Measurements from ENCODE around the gene RAPGEF6. TPM values are rescaled to one million over a fixed set of nuclear protein-coding genes. Genes with fewer than 3 reads are reported as not detected.

The RAPGEF6 gene
- total and polyA plus RNA-seq, 2 of the 4 experiments (the other 2 are of a cell fraction) = 5.8 to 18.8 TPM

DNA sequence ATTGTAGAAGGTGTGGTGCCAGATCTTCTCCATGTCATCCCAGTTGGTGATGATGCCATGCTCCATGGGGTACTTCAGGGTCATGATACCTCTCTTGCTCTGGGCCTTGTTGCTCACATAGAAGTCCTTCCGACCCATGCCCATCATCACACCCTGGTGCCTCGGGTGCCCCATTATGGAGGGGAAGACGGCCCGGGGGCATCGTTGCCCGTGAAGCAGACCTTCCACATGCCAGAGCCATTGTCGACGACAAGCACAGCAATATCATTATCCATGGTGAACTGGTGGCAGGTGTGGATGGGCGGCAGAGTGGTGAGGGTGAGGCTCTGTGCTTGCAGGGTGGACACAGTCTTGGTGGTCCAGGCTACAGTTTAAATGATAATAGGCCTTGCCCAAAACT, 24.8 kb upstream of the RAPGEF6 start:
- ATAC-seq (ENCODE audit: low read depth) (no peak), DNase-seq (no peak)
- H2AFZ ChIP-seq (replicated peaks; ENCODE audit: low read length, poor library complexity) = no peak overlapping the region
- no peak overlapping the region for H2AK5ac ChIP-seq (ENCODE audit: low read depth, low read length)
- H4K91ac ChIP-seq (ENCODE audit: insufficient read depth, low read depth, low read length) = no peak overlapping the region
- no peak overlapping the region for H2BK120ac ChIP-seq (ENCODE audit: low read depth, low read length)
- no peak overlapping the region for H2AK9ac ChIP-seq (replicated peaks; ENCODE audit: low read depth, low read length, poor library complexity)
- H3K56ac ChIP-seq (ENCODE audit: extremely low read depth, insufficient read depth, low read length) = no peak overlapping the region
- H4K5ac ChIP-seq (ENCODE audit: low read depth, low read length) = no peak overlapping the region
- TF ChIP-seq MXI1 (IDR thresholded peaks at IDR 0.05; ENCODE audit: borderline replicate concordance, low read depth, low read length) = no peak
- TF ChIP-seq CEBPB (IDR thresholded peaks at IDR 0.05; ENCODE audit: low read depth, low read length) = no peak
- TF ChIP-seq NFE2L2 (IDR thresholded peaks at IDR 0.05; ENCODE audit: low read depth, low read length) = no peak
- no peak for TF ChIP-seq CHD1 (IDR thresholded peaks at IDR 0.05; ENCODE audit: low read depth, low read length)
- TF ChIP-seq MAFK (IDR thresholded peaks at IDR 0.05; ENCODE audit: low read depth, low read length) = no peak
- TF ChIP-seq FOS (IDR thresholded peaks at IDR 0.05; ENCODE audit: low read depth, low read length) = no peak
- no peak for TF ChIP-seq BHLHE40 (IDR thresholded peaks at IDR 0.05; ENCODE audit: low read depth, low read length)
- TF ChIP-seq, protein P1, sequence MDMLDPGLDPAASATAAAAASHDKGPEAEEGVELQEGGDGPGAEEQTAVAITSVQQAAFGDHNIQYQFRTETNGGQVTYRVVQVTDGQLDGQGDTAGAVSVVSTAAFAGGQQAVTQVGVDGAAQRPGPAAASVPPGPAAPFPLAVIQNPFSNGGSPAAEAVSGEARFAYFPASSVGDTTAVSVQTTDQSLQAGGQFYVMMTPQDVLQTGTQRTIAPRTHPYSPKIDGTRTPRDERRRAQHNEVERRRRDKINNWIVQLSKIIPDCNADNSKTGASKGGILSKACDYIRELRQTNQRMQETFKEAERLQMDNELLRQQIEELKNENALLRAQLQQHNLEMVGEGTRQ (IDR thresholded peaks at IDR 0.05; ENCODE audit: low read depth, low read length) = no peak
- no peak for TF ChIP-seq SMC3 (IDR thresholded peaks at IDR 0.05; ENCODE audit: low read depth, low read length)
- no peak overlapping the region for H3K9ac ChIP-seq (ENCODE audit: low read depth, low read length)
- H3K27ac ChIP-seq (ENCODE audit: insufficient read depth, low read length) = no peak overlapping the region
- POLR2A ChIA-PET (ENCODE audit: unreplicated experiment) = no interaction called here
- H3K4ac ChIP-seq (ENCODE audit: low read depth, low read length) = no peak overlapping the region
- no peak overlapping the region for H2BK20ac ChIP-seq (ENCODE audit: low read depth, low read length)
- no peak overlapping the region for H3K4me3 ChIP-seq (ENCODE audit: insufficient read depth, low read depth, low read length)
- no TSS peak for BruUV-seq (replicated peaks)
- H3K9me1 ChIP-seq (ENCODE audit: insufficient read depth, low read length) = peaks cover 3% of the 10 kb centered on the region; the same call in 1 of the 2 replicates
- no peak overlapping the region for H3K23ac ChIP-seq (ENCODE audit: low read depth, low read length)
- no peak overlapping the region for H2BK15ac ChIP-seq (ENCODE audit: low read depth, low read length)
- no peak overlapping the region for H3K18ac ChIP-seq (ENCODE audit: low read depth, low read length)
- H3K14ac ChIP-seq (replicated peaks; ENCODE audit: low read depth, low read length) = no peak overlapping the region
- intact Hi-C loops (cut with micrococcal nuclease) = no loop called here
- H4K20me1 ChIP-seq (ENCODE audit: insufficient read depth, low read length) = no peaks in the 10 kb centered on the region
- H3K9me3 ChIP-seq (ENCODE audit: control insufficient read depth, insufficient read depth, low read length) = peaks cover 3% of the 10 kb centered on the region; the same call in 1 of the 2 replicates
- CTCF ChIA-PET = no interaction called here
- no peak overlapping the region for H3K4me2 ChIP-seq (ENCODE audit: low read depth, low read length)
- peaks cover 32% of the 10 kb centered on the region for H3K36me3 ChIP-seq (ENCODE audit: control insufficient read depth, insufficient read depth, low read length)
- H3K4me1 ChIP-seq (ENCODE audit: control insufficient read depth, insufficient read depth, low read length) = no peaks in the 10 kb centered on the region; the same call in 1 of the 2 replicates
- in situ Hi-C loops (cut with MboI; ENCODE audit: low sequenced_read_pairs) = no loop called here
- WGBS, 2 experiments (ENCODE audit: extremely low coverage in 2 of 2, insufficient read length in 1 of 2) = 100% methylated on average over 2 of the region's 9 CpGs; no CpG with 5 or more reads in 1 of the 2 experiments
- no peak overlapping the region for H4K8ac ChIP-seq (ENCODE audit: low read depth in 2 of 2, low read length in 2 of 2)
- no peak overlapping the region for H2BK5ac ChIP-seq (ENCODE audit: low read depth, low read length, poor library complexity, severe bottlenecking)
- H3K27me3 ChIP-seq (ENCODE audit: control insufficient read depth, insufficient read depth, low read length) = no peaks in the 10 kb centered on the region
- H3K79me1 ChIP-seq (ENCODE audit: low read depth in 1 of 2, low read length in 2 of 2) = peaks cover 15 to 47% of the 10 kb centered on the region in 2 experiments
- dilution Hi-C loops (cut with HindIII; ENCODE audit: low sequenced_read_pairs, unreplicated experiment) = no loop called here

All from IMR-90 (cell line).